AG04449 (cell line): ENCODE data around the gene CA5A.
A peak's percentile ranks its signal among the peaks of the same experiment; 100 is the strongest.
"Not testable (repeated sequence)": the region's sequence is repeated elsewhere in the genome, so short reads cannot be mapped to it uniquely, and the experiment has no call there.

Experiments used
- CTCF ChIA-PET: fragments of 350-600 bp; formaldehyde crosslinking; extraction: SDS; loops from one replicate; lab custom pipeline; 2021; ENCODE audit warnings: antibody characterized with exemption; lab: Yijun Ruan, JAX
- POLR2A ChIA-PET: fragments of 400-600, 350-600 bp; formaldehyde crosslinking; extraction: SDS; loops from one replicate; lab custom pipeline; 2020; ENCODE audit warnings: antibody characterized with exemption, inconsistent platforms; lab: Yijun Ruan, JAX
- DNase-seq: peaks from one replicate; pipeline ENCODE4 v3.0.0-alpha.2; 2010; ENCODE audit warnings: low read depth, low spot score
- H3K4me3 ChIP-seq: 2 replicates; pipeline ENCODE4 v1.5.1; 2011; ENCODE audit warnings: low read depth, mild to moderate bottlenecking, control low read depth, low read length
- TF ChIP-seq, protein P1 (sequence below): IDR thresholded peaks from one replicate; pipeline ENCODE4 v1.5.1; 2011; ENCODE audit warnings: mild to moderate bottlenecking, moderate library complexity, low read length, control low read depth, inconsistent platforms; ENCODE audit not compliant: insufficient read depth; ENCODE audit errors: missing control alignments

The CA5A gene

DNA sequence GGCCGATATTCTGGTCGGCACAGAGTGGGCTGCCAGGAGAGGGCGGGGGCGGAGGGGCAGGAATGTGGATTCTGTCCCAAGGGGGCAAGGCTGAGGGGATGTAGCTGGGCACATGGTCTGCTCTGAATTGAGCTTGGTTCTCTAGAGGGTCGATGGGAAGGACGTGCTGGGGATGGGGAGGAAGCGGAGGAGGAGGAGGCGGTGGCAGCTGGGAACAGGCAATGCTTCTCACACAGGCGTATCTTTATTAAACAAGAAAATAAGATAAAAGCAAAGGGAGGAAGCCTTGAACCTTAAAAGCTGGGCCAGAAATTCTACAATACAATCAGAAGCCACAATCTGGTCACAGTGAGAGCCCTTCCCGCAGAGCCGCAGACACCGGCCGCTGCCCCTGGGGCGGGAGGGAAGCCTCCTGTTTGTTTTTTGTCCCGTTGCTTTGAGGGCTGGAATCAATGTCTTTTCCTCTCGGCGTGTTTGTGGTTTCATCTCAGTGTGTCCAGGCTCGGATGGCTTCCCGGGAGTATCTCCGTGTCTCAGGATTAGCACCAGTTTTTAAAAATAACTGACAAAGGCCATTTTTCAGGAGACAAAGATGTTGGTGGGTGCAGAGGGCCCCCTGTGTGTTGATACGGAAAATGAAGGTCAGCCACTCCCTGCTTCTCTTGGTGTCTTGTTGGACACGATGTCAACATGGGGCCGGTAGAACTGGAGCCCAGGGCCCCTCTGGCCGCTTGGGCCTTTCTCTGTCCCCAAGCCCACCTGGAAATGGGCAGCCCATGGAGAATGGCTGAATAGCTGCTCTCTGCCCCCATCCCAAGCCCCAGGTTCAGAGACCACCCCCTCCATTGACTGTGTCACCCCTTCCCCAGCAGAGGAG is 54.8 kb downstream of the CA5A start:
- no peak overlapping the region for H3K4me3 ChIP-seq
- ChIA-PET POLR2A (no interaction called here), CTCF (interaction anchor here (0.6 to 3.6 kb wide), 3 partner anchors 27 to 731 kb away, joined by 3 to 9 read pairs (median 3); no protein-coding TSS in a partner anchor)
- TF ChIP-seq, protein P1, sequence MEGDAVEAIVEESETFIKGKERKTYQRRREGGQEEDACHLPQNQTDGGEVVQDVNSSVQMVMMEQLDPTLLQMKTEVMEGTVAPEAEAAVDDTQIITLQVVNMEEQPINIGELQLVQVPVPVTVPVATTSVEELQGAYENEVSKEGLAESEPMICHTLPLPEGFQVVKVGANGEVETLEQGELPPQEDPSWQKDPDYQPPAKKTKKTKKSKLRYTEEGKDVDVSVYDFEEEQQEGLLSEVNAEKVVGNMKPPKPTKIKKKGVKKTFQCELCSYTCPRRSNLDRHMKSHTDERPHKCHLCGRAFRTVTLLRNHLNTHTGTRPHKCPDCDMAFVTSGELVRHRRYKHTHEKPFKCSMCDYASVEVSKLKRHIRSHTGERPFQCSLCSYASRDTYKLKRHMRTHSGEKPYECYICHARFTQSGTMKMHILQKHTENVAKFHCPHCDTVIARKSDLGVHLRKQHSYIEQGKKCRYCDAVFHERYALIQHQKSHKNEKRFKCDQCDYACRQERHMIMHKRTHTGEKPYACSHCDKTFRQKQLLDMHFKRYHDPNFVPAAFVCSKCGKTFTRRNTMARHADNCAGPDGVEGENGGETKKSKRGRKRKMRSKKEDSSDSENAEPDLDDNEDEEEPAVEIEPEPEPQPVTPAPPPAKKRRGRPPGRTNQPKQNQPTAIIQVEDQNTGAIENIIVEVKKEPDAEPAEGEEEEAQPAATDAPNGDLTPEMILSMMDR, result no peak
- no peak for DNase-seq

DNA sequence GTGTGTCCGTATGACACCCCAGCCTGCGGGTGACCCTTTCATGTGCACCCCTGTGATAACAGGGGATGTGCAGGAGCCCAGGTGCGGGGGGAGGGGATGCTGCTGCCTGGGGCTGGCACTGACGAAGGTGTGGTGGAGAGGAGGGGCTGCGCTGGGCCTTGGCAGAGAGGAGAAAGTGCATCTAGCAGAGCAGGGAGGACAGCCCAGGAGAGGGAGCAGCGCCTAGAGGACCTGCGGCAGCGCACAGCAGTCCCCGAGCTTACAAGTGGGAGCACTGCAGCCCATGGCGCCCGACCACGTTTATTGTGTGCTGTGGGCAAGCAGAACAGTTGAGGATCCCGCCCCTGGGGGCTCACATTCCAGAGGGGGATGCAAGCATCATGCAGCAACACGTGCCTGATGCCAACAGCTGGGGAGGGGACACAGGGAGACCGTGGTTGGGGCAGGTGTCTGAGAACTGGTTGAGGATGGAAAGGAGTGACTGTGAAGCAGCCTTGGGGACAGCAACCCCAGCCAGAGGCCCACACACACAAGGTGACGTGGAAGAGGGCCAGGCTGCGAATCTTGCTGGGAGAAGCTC is 56.1 kb downstream of the CA5A start:
- no peak overlapping the region for H3K4me3 ChIP-seq
- DNase-seq, result no peak
- TF ChIP-seq, protein P1, result no peak
- ChIA-PET CTCF (interaction anchor here (0.7 to 3.6 kb wide), 2 partner anchors 9 to 101 kb away, joined by 4 to 9 read pairs; no protein-coding TSS in a partner anchor), POLR2A (no interaction called here)

DNA sequence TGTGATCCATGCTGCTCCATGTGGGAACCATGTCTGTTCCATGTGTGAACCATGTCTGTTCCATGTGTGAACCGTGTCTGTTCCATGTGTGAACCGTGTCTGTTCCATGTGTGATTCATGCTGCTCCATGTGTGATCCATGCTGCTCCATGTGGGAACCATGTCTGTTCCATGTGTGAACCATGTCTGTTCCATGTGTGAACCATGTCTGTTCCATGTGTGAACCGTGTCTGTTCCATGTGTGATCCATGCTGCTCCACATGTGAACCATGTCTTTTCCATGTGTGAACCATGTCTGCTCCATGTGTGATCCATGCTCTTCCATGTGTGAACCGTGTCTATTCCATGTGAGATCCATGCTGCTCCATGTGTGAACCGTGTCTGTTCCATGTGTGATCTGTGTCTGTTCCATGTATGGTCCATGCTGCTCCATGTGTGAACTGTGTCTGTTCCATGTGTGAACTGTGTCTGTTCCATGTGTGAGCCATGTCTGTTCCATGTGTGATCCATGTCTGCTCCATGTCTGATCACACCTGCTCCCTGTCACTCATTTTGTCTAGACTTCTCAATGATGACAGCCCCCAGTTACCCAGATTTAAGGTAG is 56.8 kb downstream of the CA5A start:
- CTCF ChIA-PET, result interaction anchor here (3.6 kb wide), 1 partner anchor 100 kb away, joined by 9 read pairs; no protein-coding TSS in a partner anchor
- POLR2A ChIA-PET, DNase-seq, H3K4me3 ChIP-seq: not testable (repeated sequence)

DNA sequence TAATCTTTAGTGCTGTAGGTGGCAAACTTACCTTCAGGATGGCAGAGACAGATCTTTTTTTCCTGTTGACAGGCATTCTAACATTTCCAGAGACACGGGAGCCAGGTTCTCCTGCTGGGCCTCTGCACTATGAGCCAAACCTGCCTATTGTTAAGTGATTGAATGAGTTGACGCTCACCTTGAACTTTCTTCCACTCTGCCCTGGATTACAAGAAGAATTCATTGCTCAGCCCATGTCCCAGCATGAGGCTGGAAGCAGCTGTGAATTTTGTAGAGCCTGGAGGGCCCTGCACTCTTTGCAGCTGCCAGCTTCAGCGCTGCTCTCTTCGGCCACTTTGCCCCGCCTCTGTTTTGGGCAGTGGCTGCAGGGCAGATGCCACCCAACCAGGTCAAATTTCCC is 57.6 kb downstream of the CA5A start:
- no peak for DNase-seq
- POLR2A ChIA-PET, result interaction anchor here (0.6 kb wide), 1 partner anchor 10 kb away, joined by 3 read pairs; no protein-coding TSS in a partner anchor
- CTCF ChIA-PET, result no interaction called here
- H3K4me3 ChIP-seq, result no peak overlapping the region
- TF ChIP-seq, protein P1, result no peak

DNA sequence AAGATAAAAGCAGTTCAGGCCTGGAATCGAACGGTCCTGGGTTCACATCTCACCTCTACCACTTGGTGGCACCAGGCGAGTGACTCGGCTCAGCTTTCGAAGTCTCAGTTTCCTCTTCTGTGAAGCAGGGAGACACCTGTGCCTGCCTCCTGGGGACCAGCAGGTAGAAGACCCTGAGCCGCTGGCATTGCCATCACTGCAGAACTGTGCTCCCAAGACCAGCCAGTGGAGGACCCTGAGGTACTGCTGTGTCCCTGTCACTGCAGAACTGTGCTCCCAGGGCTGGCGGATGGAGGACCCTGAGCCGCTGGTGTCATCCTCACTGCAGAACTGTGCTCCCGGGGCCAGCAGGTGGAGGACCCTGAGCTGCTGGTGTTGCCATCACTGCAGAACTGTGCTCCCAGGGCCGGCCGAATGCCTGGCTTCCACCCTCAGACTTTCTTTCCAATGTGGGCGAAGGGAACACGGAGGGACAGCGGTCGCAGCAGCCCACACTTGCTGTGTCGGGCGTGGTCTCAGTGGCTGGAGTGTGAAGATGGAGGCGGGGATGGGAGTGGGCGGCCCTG is 58.3 kb downstream of the CA5A start:
- no peak overlapping the region for H3K4me3 ChIP-seq
- TF ChIP-seq, protein P1, result peak; percentile 3
- no peak for DNase-seq
- ChIA-PET POLR2A (interaction anchor here (0.6 kb wide), 1 partner anchor 10 kb away, joined by 3 read pairs; no protein-coding TSS in a partner anchor), CTCF (no interaction called here)

DNA sequence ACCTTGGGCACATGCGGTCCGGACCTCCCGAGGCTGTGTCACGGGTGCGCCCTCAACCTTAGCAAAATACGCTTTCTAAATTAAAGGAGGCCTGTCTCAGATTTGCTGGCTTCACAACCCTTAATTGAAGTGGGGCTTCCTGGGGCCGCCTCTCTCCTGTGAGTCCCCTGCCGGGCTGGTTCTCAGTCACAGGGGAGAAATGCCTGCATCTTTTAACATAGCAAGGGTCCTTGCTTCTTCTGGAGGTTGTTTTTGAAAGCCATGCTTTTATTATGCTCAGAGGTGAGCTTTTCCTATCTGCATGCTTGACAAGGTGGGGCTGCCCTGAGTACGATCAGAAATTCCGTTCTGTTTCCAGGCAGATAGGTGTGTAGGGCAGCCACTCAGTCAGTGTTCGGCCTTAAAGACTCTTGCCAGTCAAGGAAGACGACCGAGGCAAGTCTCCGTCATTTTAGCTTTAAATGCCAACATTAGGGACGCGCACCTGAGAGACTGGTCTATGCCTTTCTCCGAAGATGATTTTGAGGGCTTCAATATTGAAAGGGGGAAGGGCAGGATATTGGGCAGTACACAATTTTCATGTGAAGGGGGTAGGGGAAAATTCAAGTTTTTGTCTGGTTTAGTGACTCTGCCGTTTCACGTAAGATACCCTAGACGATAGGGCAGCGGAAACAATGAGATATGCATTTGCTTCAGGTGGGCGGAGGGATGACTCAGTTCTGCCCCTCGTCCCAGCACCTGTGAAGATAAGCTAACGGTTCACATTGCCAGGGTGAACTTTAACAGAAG is 61.5 kb downstream of the CA5A start:
- ChIA-PET POLR2A (no interaction called here), CTCF (interaction anchor here (0.8 to 8.9 kb wide), 6 partner anchors 25 to 105 kb away, joined by 3 to 257 read pairs (median 6); no protein-coding TSS in a partner anchor)
- TF ChIP-seq, protein P1, result no peak
- no peak for DNase-seq
- H3K4me3 ChIP-seq, result no peak overlapping the region

DNA sequence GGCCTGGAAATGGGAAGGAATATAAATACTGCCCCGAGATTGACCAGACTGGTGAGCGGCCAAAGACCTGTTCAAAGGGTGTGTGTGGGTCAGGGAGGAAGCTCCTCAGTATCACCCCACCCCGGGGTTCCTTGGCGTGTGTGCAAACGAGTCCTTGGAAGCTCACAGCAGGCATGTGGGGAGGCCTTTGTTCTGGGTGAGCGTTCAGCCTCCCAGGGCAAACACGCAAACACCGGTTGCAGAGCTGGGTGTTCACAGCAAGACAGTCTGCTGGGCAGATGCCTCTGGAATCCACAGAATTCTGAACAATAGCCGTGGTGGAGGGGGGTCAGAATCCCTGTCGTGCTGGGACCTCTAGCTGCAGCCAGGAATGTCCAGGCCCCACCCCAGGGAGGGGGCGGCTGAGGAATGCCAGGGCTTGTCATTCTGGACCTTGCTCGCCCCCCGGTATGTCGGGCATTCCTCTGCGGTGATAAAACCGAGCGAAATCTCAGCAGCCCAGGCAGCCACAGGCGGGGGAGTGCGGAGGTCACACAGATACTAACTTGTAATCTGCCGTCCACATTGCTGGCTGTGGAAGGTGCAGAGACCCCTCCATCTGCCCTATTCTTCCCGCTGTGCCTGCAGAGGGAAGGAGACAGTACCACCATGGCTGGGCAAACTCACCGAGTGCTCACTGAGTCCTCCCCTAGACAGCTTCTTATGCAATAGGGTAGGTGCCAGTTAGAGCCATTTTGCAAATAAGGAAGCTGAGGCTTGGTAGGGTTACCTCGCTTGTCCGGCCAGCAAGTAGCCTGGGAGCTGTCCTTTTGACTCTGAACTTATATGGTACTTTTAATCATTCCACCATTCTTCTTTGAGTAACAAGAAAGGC is 65.7 kb downstream of the CA5A start:
- H3K4me3 ChIP-seq, DNase-seq: not testable (repeated sequence)
- CTCF ChIA-PET, result interaction anchor here (0.7 to 8.9 kb wide), 42 partner anchors 10 to 475 kb away, joined by 3 to 257 read pairs (median 4); partner anchors contain the start of gene KLHDC4
- POLR2A ChIA-PET, result interaction anchor here (0.7 to 6.2 kb wide), 7 partner anchors 14 to 94 kb away, joined by 3 to 104 read pairs (median 5); no protein-coding TSS in a partner anchor

DNA sequence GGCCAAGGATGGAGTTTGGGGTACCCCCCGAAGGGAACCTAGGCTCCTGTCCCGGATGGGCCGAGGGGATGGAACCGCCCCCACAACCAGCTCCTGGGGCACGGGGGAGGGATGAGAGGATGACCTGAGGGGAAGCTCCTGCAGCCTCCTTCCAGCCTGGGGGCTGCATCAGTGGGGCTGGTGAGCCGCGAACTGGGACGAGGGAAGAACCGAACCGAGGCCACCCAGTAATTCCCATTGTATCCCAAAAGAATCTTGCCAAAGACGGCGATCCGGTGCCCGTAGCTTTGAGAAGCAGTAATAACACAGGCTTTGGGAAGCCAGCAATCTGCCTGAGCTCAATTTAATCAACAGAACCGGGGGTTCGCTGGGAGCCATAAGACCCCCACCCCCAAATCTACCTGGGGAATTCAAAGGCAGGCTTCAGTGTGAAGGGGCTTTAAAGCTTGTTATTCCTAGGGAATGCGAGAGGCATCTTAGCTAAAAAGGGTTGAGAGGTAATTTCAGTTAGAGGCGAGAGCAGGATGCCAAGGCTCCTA is 66.4 kb downstream of the CA5A start:
- CTCF ChIA-PET, result interaction anchor here (2.3 to 8.9 kb wide), 6 partner anchors 16 to 101 kb away, joined by 13 to 257 read pairs (median 44); no protein-coding TSS in a partner anchor
- POLR2A ChIA-PET, result interaction anchor here (0.6 to 6.2 kb wide), 16 partner anchors 9 to 104 kb away, joined by 3 to 104 read pairs (median 4); partner anchors contain the start of genes BANP and KLHDC4
- DNase-seq, H3K4me3 ChIP-seq: not testable (repeated sequence)
